ENCODE measurements around the gene SGMS2. TPM values are rescaled to one million over a fixed set of nuclear protein-coding genes. Genes with fewer than 3 reads are reported as not detected.

The SGMS2 gene
- total RNA-seq, 1 donor from 2014 or later: 89.0 TPM

DNA sequence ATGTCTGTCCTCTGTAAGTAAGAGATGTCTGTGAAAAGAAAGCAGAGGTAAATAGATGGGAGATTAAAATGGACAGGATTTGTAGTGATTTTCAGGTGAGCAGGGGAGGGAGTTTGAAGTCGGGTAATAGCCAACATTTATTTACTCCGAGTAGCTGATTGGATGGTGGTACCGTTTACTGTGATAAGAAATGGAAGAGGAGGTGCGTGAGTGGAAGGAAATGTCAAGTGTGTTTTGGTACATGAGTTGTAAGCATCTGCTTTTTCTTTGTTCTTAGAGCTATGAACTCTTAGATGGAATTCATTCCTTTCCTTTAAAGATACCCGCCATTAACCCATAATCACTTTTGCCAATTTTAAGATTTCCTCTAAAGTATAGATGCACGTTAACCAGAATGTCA lies 45.5 kb downstream of the SGMS2 start:
- Histone ChIP-seq H3K9me3 (no peaks in the 10 kb centered on the region), H3K27ac (no peak overlapping the region), H3K27me3 (ENCODE audit: low read depth) (no peaks in the 10 kb centered on the region), H3K4me3 (no peak overlapping the region), H3K4me1 (no peaks in the 10 kb centered on the region), H3K36me3 (no peaks in the 10 kb centered on the region)
- ATAC-seq (peak in 1 of 2 donors; percentile 30), DNase-seq (no peak)
- TF ChIP-seq, protein P1, sequence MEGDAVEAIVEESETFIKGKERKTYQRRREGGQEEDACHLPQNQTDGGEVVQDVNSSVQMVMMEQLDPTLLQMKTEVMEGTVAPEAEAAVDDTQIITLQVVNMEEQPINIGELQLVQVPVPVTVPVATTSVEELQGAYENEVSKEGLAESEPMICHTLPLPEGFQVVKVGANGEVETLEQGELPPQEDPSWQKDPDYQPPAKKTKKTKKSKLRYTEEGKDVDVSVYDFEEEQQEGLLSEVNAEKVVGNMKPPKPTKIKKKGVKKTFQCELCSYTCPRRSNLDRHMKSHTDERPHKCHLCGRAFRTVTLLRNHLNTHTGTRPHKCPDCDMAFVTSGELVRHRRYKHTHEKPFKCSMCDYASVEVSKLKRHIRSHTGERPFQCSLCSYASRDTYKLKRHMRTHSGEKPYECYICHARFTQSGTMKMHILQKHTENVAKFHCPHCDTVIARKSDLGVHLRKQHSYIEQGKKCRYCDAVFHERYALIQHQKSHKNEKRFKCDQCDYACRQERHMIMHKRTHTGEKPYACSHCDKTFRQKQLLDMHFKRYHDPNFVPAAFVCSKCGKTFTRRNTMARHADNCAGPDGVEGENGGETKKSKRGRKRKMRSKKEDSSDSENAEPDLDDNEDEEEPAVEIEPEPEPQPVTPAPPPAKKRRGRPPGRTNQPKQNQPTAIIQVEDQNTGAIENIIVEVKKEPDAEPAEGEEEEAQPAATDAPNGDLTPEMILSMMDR (IDR thresholded peaks at IDR 0.05): no peak
- intact Hi-C loops (cut with DNase I): no loop called here

DNA sequence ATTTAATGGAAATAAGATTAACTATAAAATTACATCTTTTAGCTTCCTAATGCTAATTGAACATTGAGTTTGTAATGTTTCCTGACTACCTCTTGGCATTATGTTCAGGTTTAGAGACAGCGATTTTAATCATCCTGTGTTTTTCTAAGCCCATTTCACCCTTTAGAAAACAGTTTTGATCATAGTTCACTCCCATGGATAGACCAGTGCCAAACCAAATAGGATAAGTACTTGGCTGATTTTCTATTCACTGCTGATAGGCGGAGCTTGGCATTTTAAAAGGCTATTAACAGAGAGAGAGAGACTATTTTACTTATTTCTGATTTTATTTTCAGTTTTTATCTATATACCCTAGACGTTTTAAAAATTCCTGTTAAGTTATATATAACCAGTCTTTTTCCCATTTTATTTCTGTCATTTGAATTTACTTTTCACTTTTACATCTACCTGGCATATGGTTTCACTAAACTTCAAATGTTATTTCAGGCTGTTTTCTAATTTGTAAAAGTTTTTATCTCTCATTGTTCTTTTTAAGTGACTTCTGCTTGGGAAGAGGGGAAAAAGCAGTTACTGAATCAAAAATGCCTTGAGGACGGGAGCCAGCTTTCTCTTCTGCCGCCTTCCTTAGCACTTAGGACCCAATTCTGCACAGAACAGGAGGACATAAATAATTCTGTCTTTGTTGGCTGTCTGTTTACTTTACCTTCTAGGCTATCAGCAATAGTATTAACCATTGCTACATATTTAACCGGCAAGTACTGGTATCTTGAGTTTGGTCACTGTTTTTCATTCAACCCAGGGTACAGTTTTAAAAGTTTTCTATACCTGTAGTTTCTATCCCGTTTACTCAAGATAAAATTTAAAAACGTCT lies 46.4 kb downstream of the SGMS2 start:
- H3K4me3 ChIP-seq: no peak overlapping the region
- H3K9me3 ChIP-seq: no peaks in the 10 kb centered on the region
- ATAC-seq (peak; percentile 55 to 74), DNase-seq (no peak)
- H3K27ac ChIP-seq: no peak overlapping the region
- TF ChIP-seq, protein P1 (IDR thresholded peaks at IDR 0.05): no peak
- peaks cover 6% of the 10 kb centered on the region for H3K4me1 ChIP-seq
- no peaks in the 10 kb centered on the region for H3K36me3 ChIP-seq
- H3K27me3 ChIP-seq (ENCODE audit: low read depth): no peaks in the 10 kb centered on the region
- intact Hi-C loops (cut with DNase I): no loop called here

DNA sequence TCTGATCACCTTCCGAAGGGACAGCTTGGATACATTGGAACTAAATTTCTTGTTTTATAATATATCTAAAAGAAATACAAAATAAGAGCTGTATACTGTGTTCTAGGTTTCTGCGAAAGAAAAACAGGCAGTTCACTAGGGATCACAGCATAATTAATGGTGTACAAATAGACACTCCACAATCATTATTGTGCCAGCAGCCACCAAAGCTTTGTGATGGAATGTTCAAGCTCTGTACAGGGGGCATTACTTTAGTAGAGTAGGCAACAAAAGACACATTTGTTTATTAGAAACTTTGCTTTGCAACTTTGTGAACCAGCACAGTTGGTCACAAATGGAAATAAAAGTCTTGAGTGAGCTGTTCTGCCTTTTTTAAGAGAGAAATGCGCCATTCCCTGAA lies 49.3 kb downstream of the SGMS2 start:
- H3K4me1 ChIP-seq: peaks cover 15% of the 10 kb centered on the region
- no peaks in the 10 kb centered on the region for H3K36me3 ChIP-seq
- no peaks in the 10 kb centered on the region for H3K9me3 ChIP-seq
- DNase-seq (no peak), ATAC-seq (no peak)
- H3K27ac ChIP-seq: no peak overlapping the region
- H3K4me3 ChIP-seq: no peak overlapping the region
- intact Hi-C loops (cut with DNase I): no loop called here
- TF ChIP-seq, protein P1 (IDR thresholded peaks at IDR 0.05): no peak
- no peaks in the 10 kb centered on the region for H3K27me3 ChIP-seq (ENCODE audit: low read depth)

GRCh38 chr4:107876099-107876498 lies 51.4 kb downstream of the SGMS2 start:
- intact Hi-C loops (cut with DNase I): no loop called here
- H3K36me3 ChIP-seq: no peaks in the 10 kb centered on the region
- no peaks in the 10 kb centered on the region for H3K9me3 ChIP-seq
- TF ChIP-seq, protein P1 (IDR thresholded peaks at IDR 0.05): no peak
- H3K4me1 ChIP-seq: peaks cover 15% of the 10 kb centered on the region
- no peak overlapping the region for H3K4me3 ChIP-seq
- H3K27me3 ChIP-seq (ENCODE audit: low read depth): no peaks in the 10 kb centered on the region
- H3K27ac ChIP-seq: no peak overlapping the region
- ATAC-seq (peak; percentile 46 to 48), DNase-seq (no peak)

- intact Hi-C loops (cut with DNase I): no loop called here
- Histone ChIP-seq H3K4me1 (peaks cover 15% of the 10 kb centered on the region), H3K27ac (no peak overlapping the region), H3K27me3 (ENCODE audit: low read depth) (no peaks in the 10 kb centered on the region), H3K4me3 (no peak overlapping the region), H3K9me3 (no peaks in the 10 kb centered on the region), H3K36me3 (no peaks in the 10 kb centered on the region)
- ATAC-seq (peak in 1 of 2 donors; percentile 13), DNase-seq (no peak)
- TF ChIP-seq, protein P1 (IDR thresholded peaks at IDR 0.05): no peak
Observed at GRCh38 chr4:107877361-107877760, 52.6 kb downstream of the SGMS2 start.

All from lower lobe of right lung (tissue), 2 donors.